Activated naive CD4-positive, alpha-beta T cell treated with anti-CD3 and anti-CD28 coated beads, Interleukin-2, amount 50 U/mL, for 16 hours (primary cell): ENCODE results near the gene ZNF274.
A peak's percentile ranks its signal among the peaks of the same experiment; 100 is the strongest.
"Not testable (repeated sequence)": the region's sequence is repeated elsewhere in the genome, so short reads cannot be mapped to it uniquely, and the experiment has no call there.

ENCODE experiments used
- DNase-seq: peaks from one replicate; pipeline ENCODE4 v3.0.0-alpha.2; 2020

The ZNF274 gene

GRCh38 chr19:58213075-58213369, 30.2 kb downstream of the ZNF274 start:
- DNase-seq = no peak

GRCh38 chr19:58217069-58217481, 34.2 kb downstream of the ZNF274 start:
- no peak for DNase-seq

- no peak for DNase-seq
Measured at GRCh38 chr19:58217607-58218391, 34.9 kb downstream of the ZNF274 start.

GRCh38 chr19:58218899-58219298, 36.0 kb downstream of the ZNF274 start:
- DNase-seq = no peak

- DNase-seq = no peak
Measured at GRCh38 chr19:58227964-58228584, 45.2 kb downstream of the ZNF274 start.

- peak; percentile 63 for DNase-seq
Measured at GRCh38 chr19:58228585-58229254, 45.9 kb downstream of the ZNF274 start, which contains the start of gene ZNF544. ZNF544 (plus strand) TSS chr19:58228914; CDS start chr19:58244024, 15,110 bp downstream.

- peak; percentile 25 for DNase-seq
Measured at GRCh38 chr19:58229255-58229639, 46.4 kb downstream of the ZNF274 start.

- no peak for DNase-seq
Measured at GRCh38 chr19:58237324-58237723, 54.5 kb downstream of the ZNF274 start.

GRCh38 chr19:58243351-58243750, 60.5 kb downstream of the ZNF274 start:
- no peak for DNase-seq

GRCh38 chr19:58248886-58249285, 66.0 kb downstream of the ZNF274 start:
- no peak for DNase-seq

- DNase-seq = no peak
Measured at GRCh38 chr19:58252102-58252685, 69.3 kb downstream of the ZNF274 start.

GRCh38 chr19:58258259-58258658, 75.4 kb downstream of the ZNF274 start:
- not testable (repeated sequence) for DNase-seq

GRCh38 chr19:58261600-58261967, 78.7 kb downstream of the ZNF274 start:
- no peak for DNase-seq

- DNase-seq = no peak
Measured at GRCh38 chr19:58261968-58262921, 79.4 kb downstream of the ZNF274 start.

- no peak for DNase-seq
Measured at GRCh38 chr19:58262922-58263296, 80.0 kb downstream of the ZNF274 start.
